Prostate gland (tissue), 2 donors: ENCODE data around the gene MLYCD.

Experiments used
- CTCF ChIP-seq, 4 experiments: fragments of 200-600 bp in 2 of 4; fragments of 450-650 bp in 2 of 4; sonication (generic) in 2 of 4; IDR thresholded peaks; 1 replicate in 3 of 4; 2 replicates in 1 of 4; pipeline ENCODE4 v1.5.1; 2016 to 2019; ENCODE audit warnings: antibody characterized with exemption in 4 of 4, mild to moderate bottlenecking in 2 of 4, moderate library complexity in 2 of 4
- POLR2A ChIP-seq: fragments of 450-650 bp; IDR thresholded peaks from one replicate; pipeline ENCODE4 v1.6.1; 2016; ENCODE audit warnings: antibody characterized with exemption, mild to moderate bottlenecking
- POLR2AphosphoS5 ChIP-seq: sonication (generic); formaldehyde crosslinking; IDR thresholded peaks from one replicate; pipeline ENCODE4 v1.6.1; 2017; ENCODE audit warnings: antibody characterized with exemption

- TF ChIP-seq POLR2A = no peak
- TF ChIP-seq CTCF (IDR thresholded peaks at IDR 0.05) = no peak
- no peak for TF ChIP-seq POLR2AphosphoS5
Observed at GRCh38 chr16:83891742-83892141, 7.2 kb upstream of the MLYCD start.
